22Rv1 (cell line): ENCODE data around the gene TBXT.

Source experiments
- H3K27ac ChIP-seq: fragments of 450-650 bp; 2 replicates; pipeline ENCODE4 v1.5.1; 2017
- CTCF ChIP-seq: fragments of 450-650 bp; IDR thresholded peaks from 2 replicates; pipeline ENCODE4 v1.5.1; 2017; ENCODE audit warnings: mild to moderate bottlenecking
- ZFX ChIP-seq: fragments of 450-650 bp; IDR thresholded peaks from 2 replicates; pipeline ENCODE4 v1.6.1; 2017; ENCODE audit warnings: antibody characterized with exemption, borderline replicate concordance

TBXT gene

DNA sequence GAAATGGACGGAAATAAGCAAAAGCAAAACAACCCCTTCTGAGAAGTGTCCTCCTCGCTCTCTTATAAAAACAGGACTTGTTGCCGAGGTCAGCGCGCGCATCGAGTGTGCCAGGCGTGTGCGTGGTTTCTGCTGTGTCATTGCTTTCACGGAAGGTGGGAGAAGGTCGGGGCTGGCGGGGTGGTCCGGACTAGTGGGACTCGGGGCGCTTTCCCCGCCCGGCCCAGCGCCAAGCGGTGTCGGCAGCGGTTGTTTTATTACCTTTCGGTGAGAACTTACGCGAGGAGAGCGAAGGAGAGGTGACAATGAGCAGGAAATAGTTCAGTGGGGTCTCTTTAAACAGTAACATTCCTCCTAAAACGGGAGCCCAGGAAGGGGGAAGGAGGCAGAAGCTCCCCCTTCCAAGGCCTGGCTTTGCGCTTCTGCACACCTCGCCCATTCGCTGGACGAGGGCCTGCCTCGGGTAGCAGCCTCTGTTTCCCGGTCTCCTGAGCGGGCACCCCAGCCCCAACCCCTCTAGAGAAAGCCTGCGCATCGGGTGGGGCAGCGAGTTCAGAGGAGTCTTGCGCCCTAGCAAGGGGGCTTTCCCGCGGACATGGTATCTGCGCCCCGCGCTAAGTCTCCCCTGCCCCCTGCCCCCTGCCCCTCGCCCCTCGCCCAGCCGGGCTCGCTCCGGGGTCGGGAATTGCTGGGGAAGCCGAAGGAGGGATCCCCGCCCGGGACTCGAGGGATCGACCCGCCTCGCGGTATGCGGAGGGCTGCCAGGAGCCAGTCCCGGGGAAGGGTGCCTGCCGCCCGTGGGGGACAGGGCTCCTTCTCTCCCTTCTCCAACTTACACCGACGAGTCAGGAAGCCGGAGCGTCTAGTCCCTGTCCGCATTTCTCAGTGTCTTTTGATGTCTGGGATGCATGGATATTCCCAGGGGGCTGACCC lies 1.2 kb upstream of the TBXT start:
- H3K27ac ChIP-seq, result no peak overlapping the region
- TF ChIP-seq CTCF (no peak), ZFX (no peak)

DNA sequence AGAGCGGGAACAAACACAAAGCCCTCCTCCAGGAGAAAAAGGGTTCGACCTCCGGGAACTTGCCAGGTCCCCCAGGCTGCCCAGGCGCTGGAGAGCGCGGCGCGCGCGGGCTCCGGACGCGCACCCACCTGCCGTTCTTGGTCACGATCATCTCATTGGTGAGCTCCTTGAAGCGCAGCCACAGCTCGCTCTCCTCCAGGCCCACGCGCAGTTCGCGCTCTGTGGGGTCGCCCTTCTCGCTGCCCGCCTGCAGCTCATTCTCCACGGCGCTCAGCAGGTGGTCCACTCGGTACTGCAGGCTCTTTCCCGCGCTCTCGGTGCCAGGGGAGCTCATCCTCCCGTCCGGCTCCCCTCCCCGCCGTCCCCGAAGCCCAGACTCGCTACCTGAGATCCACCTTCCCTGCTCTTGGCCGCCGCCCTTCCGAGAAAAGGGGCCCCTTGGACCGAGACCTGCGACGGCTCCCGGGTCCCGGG lies 356 bp downstream of the TBXT start:
- no peak overlapping the region for H3K27ac ChIP-seq
- TF ChIP-seq ZFX (no peak), CTCF (no peak)

- H3K27ac ChIP-seq, result no peak overlapping the region
- no peak for TF ChIP-seq CTCF
- TF ChIP-seq ZFX, result no peak
Observed at GRCh38 chr6:166166314-166167257, 1.1 kb downstream of the TBXT start.

- TF ChIP-seq ZFX, result no peak
- TF ChIP-seq CTCF, result no peak
- H3K27ac ChIP-seq, result no peak overlapping the region
Observed at GRCh38 chr6:166165558-166166313, 1.9 kb downstream of the TBXT start.

DNA sequence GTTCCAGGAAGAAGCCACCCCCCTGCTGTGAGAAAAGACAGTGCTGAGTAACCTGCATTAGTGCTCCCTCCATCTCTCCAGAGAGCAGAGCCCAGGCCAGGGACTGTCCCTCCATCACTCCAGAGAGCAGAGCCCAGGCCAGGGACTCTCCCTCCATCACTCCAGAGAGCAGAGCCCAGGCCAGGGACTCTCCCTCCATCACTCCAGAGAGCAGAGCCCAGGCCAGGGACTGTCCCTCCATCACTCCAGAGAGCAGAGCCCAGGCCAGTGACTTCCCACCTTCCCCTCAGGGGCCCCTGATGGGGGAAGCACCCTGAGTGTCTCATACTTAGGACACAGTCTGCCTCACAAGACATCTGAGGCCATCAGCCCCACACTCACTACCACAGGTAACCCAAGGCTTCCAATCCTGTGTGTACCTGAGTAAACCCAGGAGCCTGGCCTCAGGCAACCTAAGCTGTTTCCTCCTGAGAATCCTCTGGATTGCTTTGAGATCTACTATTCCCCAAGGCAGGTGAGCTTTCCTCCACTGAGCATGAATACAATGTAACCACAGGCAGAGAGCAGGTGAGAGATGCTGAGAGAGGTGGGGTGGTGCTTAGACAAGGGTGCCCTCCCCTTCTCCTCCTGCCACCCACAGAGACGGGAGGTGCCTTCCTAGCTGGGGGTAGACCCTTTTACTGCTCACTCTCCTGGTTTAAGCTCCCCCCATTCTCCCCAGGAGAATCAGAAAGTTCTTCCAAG lies 4.9 kb downstream of the TBXT start:
- no peak overlapping the region for H3K27ac ChIP-seq
- no peak for TF ChIP-seq ZFX
- no peak for TF ChIP-seq CTCF

DNA sequence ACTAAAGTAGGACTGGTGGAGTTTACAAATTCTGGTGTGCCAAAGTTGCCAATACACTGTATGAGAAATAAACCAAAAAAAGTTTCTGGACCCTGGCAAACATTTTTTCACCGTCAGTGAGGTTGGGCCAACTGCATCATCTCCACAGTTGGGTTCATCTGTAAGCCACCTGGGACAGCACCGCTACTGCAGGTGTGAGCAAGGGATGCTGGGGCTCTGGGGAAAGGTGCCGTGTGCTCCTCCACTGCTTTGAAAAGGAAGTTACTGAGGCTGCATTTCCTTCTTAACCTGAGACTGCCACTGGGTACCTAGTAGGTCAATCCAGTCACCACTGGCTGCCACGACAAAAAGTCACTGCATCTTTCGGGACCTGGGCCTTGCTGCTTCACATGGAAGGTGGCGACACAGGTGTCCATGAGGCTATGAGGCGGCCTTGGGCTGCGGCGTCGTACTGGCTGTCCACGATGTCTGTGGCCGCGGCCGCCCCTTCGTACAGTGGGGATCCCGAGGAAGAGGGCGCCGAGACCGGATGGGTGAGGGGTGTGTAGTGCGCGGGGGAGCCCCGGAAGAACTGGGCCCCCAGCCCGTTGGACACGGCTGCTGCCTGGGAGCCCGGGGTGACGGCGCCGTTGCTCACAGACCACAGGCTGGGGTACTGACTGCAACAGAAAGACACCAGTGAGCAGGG lies 9.6 kb downstream of the TBXT start:
- no peak for TF ChIP-seq ZFX
- TF ChIP-seq CTCF, result no peak
- no peak overlapping the region for H3K27ac ChIP-seq
